H1 (cell line): ENCODE measurements around the gene CCDC9B. TPM values are rescaled to one million over a fixed set of nuclear protein-coding genes. Genes with fewer than 3 reads are reported as not detected.

Experiments used
- CTCF ChIA-PET: fragments of 300-600 bp; sonication (Branson Sonifier 250); formaldehyde crosslinking; loops from one replicate; lab custom pipeline; 2021; ENCODE audit not compliant: partially characterized antibody; lab: Charles Lee
- POLR2A ChIA-PET: fragments of 300-600 bp; sonication (Branson Sonifier 250); formaldehyde crosslinking; loops from one replicate; lab custom pipeline; 2021; ENCODE audit warnings: inconsistent platforms; ENCODE audit not compliant: partially characterized antibody; lab: Charles Lee
- DNase-seq, 2 experiments: peaks; one replicate each; pipeline versions ENCODE4 v3.0.0 to v3.0.0-alpha.2; 2010 to 2022; ENCODE audit warnings: low spot score in 2 of 2, low read depth in 1 of 2, mixed read lengths in 1 of 2
- FAIRE-seq: peaks from 2 replicates; lab custom pipeline; 2011; peaks lifted over from hg19 to GRCh38; lab: Jason Lieb, UNC
- H2AFZ ChIP-seq: 2 replicates; pipeline ENCODE4 v1.8.1; 2012; ENCODE audit warnings: low read length, inconsistent platforms
- H2AK5ac ChIP-seq: 2 replicates; pipeline ENCODE4 v1.6.1; 2013; ENCODE audit warnings: low read depth, low read length
- H2BK120ac ChIP-seq: replicated peaks from 2 replicates; pipeline ENCODE3; 2013; ENCODE audit warnings: low read depth, low read length, inconsistent platforms
- H2BK12ac ChIP-seq: 2 replicates; pipeline ENCODE4 v1.6.1; 2013; ENCODE audit warnings: low read depth, low read length
- H2BK15ac ChIP-seq: 2 replicates; pipeline ENCODE4 v1.6.1; 2013; ENCODE audit warnings: low read length
- H2BK20ac ChIP-seq: 2 replicates; pipeline ENCODE4 v1.6.1; 2013; ENCODE audit warnings: low read length
- H2BK5ac ChIP-seq: 2 replicates; pipeline ENCODE4 v1.6.1; 2013; ENCODE audit warnings: low read depth, low read length
- H3K14ac ChIP-seq: 2 replicates; pipeline ENCODE4 v1.6.1; 2013; ENCODE audit warnings: inconsistent platforms; ENCODE audit not compliant: insufficient read length
- H3K18ac ChIP-seq: 2 replicates; pipeline ENCODE4 v1.6.1; 2013; ENCODE audit warnings: low read length; ENCODE audit errors: extremely low read depth
- H3K23ac ChIP-seq: 2 replicates; pipeline ENCODE4 v1.6.1; 2013; ENCODE audit warnings: inconsistent platforms; ENCODE audit not compliant: insufficient read length
- H3K23me2 ChIP-seq: 2 replicates; pipeline ENCODE4 v1.6.1; 2013; ENCODE audit warnings: low read depth, low read length
- H3K27ac ChIP-seq: 2 replicates; pipeline ENCODE4 v1.6.1; 2011; ENCODE audit warnings: low read depth, low read length, inconsistent platforms
- H3K27me3 ChIP-seq, 4 experiments: replicated peaks in 1 of 4; 1 replicate in 1 of 4; 2 replicates in 3 of 4; pipeline versions ENCODE4 v1.6.1 to v1.8.1; 2011 to 2013; ENCODE audit warnings: low read length in 3 of 4, mild to moderate bottlenecking in 3 of 4, inconsistent platforms in 2 of 4, mixed read lengths in 2 of 4, moderate library complexity in 1 of 4; ENCODE audit not compliant: control insufficient read depth in 3 of 4, insufficient read depth in 3 of 4; ENCODE audit errors: extremely low read depth in 1 of 4
- H3K36me3 ChIP-seq, 4 experiments: 2 replicates each; pipeline versions ENCODE4 v1.6.1 to v1.8.1; 2011 to 2013; ENCODE audit warnings: mild to moderate bottlenecking in 4 of 4, low read length in 3 of 4, moderate library complexity in 2 of 4, control low read depth in 1 of 4, inconsistent platforms in 1 of 4; ENCODE audit not compliant: insufficient read depth in 4 of 4, control insufficient read depth in 2 of 4
- H3K4ac ChIP-seq: replicated peaks from 2 replicates; pipeline ENCODE3; 2013; ENCODE audit warnings: low read length, low read depth, mixed read lengths, inconsistent platforms; ENCODE audit not compliant: insufficient read length
- H3K4me1 ChIP-seq, 4 experiments: replicated peaks in 1 of 4; 1 replicate in 1 of 4; 2 replicates in 3 of 4; pipeline versions ENCODE4 v1.6.1 to v1.8.1; 2011 to 2013; ENCODE audit warnings: low read length in 3 of 4, inconsistent platforms in 2 of 4, mixed read lengths in 1 of 4; ENCODE audit not compliant: insufficient read depth in 4 of 4, control insufficient read depth in 3 of 4
- H3K4me2 ChIP-seq, 2 experiments: 2 replicates each; pipeline versions ENCODE4 v1.6.1 to v1.8.1; 2011 to 2013; ENCODE audit warnings: low read depth in 2 of 2, low read length in 2 of 2, control low read depth in 1 of 2, inconsistent platforms in 1 of 2, mild to moderate bottlenecking in 1 of 2; ENCODE audit not compliant: insufficient read depth in 1 of 2
- H3K4me3 ChIP-seq, 4 experiments: fragments of 200-600, 300-600 bp in 1 of 4; sonication (generic), shearing (Covaris generic), sonication (Bioruptor Twin) in 1 of 4; 2 replicates each; pipeline versions ENCODE4 v1.5.1 to v1.8.1; 2011 to 2016; ENCODE audit warnings: low read length in 4 of 4, low read depth in 3 of 4, control low read depth in 2 of 4, inconsistent platforms in 2 of 4, mild to moderate bottlenecking in 2 of 4, mixed read lengths in 1 of 4, moderate library complexity in 1 of 4; ENCODE audit not compliant: insufficient read depth in 2 of 4; ENCODE audit errors: extremely low read depth in 1 of 4
- H3K56ac ChIP-seq: replicated peaks from 2 replicates; pipeline ENCODE3; 2013; ENCODE audit warnings: low read depth, mild to moderate bottlenecking, mixed read lengths, low read length, inconsistent platforms; ENCODE audit not compliant: insufficient read length
- H3K79me1 ChIP-seq: 2 replicates; pipeline ENCODE4 v1.6.1; 2013; ENCODE audit warnings: low read depth, low read length, control low read depth
- H3K79me2 ChIP-seq, 2 experiments: 2 replicates each; pipeline versions ENCODE4 v1.6.1 to v1.8.1; 2012 to 2013; ENCODE audit warnings: low read length in 2 of 2, mild to moderate bottlenecking in 2 of 2, inconsistent platforms in 1 of 2; ENCODE audit not compliant: insufficient read depth in 2 of 2, control insufficient read depth in 1 of 2
- H3K9ac ChIP-seq, 4 experiments: replicated peaks in 1 of 4; 1 replicate in 1 of 4; 2 replicates in 3 of 4; pipeline versions ENCODE4 v1.6.1 to v1.8.1; 2011 to 2013; ENCODE audit warnings: low read depth in 3 of 4, low read length in 3 of 4, control low read depth in 2 of 4, mild to moderate bottlenecking in 2 of 4, moderate library complexity in 2 of 4, inconsistent platforms in 1 of 4; ENCODE audit errors: extremely low read depth in 1 of 4
- H3K9me3 ChIP-seq, 2 experiments: 2 replicates each; pipeline versions ENCODE4 v1.6.1 to v1.8.1; 2012 to 2013; ENCODE audit warnings: mild to moderate bottlenecking in 2 of 2, moderate library complexity in 2 of 2, control low read depth in 1 of 2, inconsistent platforms in 1 of 2, low read depth in 1 of 2, low read length in 1 of 2, mixed read lengths in 1 of 2; ENCODE audit not compliant: insufficient read depth in 2 of 2
- H4K20me1 ChIP-seq, 2 experiments: replicated peaks in 1 of 2; 2 replicates each; pipeline versions ENCODE3 to v1.8.1; 2011 to 2013; ENCODE audit warnings: inconsistent platforms in 2 of 2, low read length in 2 of 2, mild to moderate bottlenecking in 1 of 2; ENCODE audit not compliant: insufficient read depth in 2 of 2, control insufficient read depth in 1 of 2
- H4K5ac ChIP-seq: 2 replicates; pipeline ENCODE4 v1.6.1; 2013; ENCODE audit warnings: low read length, low read depth, mixed read lengths, inconsistent platforms; ENCODE audit not compliant: insufficient read length
- H4K8ac ChIP-seq: 2 replicates; pipeline ENCODE4 v1.8.0; 2013; ENCODE audit warnings: mild to moderate bottlenecking, moderate library complexity, low read length, inconsistent platforms; ENCODE audit not compliant: insufficient read depth; ENCODE audit errors: extremely low read depth
- H4K91ac ChIP-seq: replicated peaks from 2 replicates; pipeline ENCODE3; 2013; ENCODE audit warnings: low read length, mixed read lengths, inconsistent platforms; ENCODE audit not compliant: insufficient read length
- ASH2L ChIP-seq: fragments of 200-600, 300-600 bp; sonication (generic); IDR thresholded peaks from one replicate; pipeline ENCODE4 v1.7.1; 2017; ENCODE audit warnings: low read length
- FOSL1 ChIP-seq: IDR thresholded peaks from 2 replicates; pipeline ENCODE4 v1.6.1; 2011; ENCODE audit warnings: mild to moderate bottlenecking, low read depth, low read length, moderate library complexity; ENCODE audit not compliant: insufficient read depth
- HDAC2 ChIP-seq, 2 experiments: fragments of 300-600 bp in 1 of 2; sonication (generic) in 1 of 2; IDR thresholded peaks; 2 replicates each; pipeline ENCODE4 v1.6.1; 2011 to 2012; ENCODE audit warnings: low read depth in 2 of 2, low read length in 2 of 2, mild to moderate bottlenecking in 2 of 2, moderate library complexity in 2 of 2, borderline replicate concordance in 1 of 2, inconsistent platforms in 1 of 2
- HDAC6 ChIP-seq: IDR thresholded peaks from one replicate; pipeline ENCODE4 v1.7.1; 2012; ENCODE audit warnings: low read depth, mild to moderate bottlenecking, inconsistent platforms, low read length, moderate library complexity
- JUN ChIP-seq: IDR thresholded peaks from 2 replicates; pipeline ENCODE4 v1.6.1; 2011; ENCODE audit warnings: low read depth, mild to moderate bottlenecking, improper control_type of control experiment, low read length
- RNF2 ChIP-seq: fragments of 200-900, 300-1000 bp; sonication (generic); IDR thresholded peaks from 2 replicates; pipeline ENCODE4 v1.7.1; 2016; ENCODE audit warnings: borderline replicate concordance, low read depth, mild to moderate bottlenecking, antibody characterized with exemption, low read length; ENCODE audit not compliant: poor library complexity, severe bottlenecking; ENCODE audit errors: missing control alignments
- YY1 ChIP-seq: IDR thresholded peaks from 2 replicates; pipeline ENCODE4 v1.6.1; 2011; ENCODE audit warnings: low read depth, mild to moderate bottlenecking, low read length
- WGBS, 2 experiments: shearing (Covaris generic) in 1 of 2; methylation state at CpG; one replicate each; pipeline versions ENCODE4 v1.1.6 to v1.1.7; 2013 to 2015; ENCODE audit warnings: low lambda C conversion rate in 2 of 2, mixed read lengths in 2 of 2, inconsistent platforms in 1 of 2, low coverage in 1 of 2, missing lambda C conversion rate in 1 of 2; ENCODE audit not compliant: insufficient replicate concordance in 2 of 2, insufficient coverage in 1 of 2, insufficient read length in 1 of 2; ENCODE audit errors: extremely low coverage in 1 of 2, missing lambda C conversion rate in 1 of 2; 5-methylcytosine and 5-hydroxymethylcytosine counted together
- polyA plus RNA-seq, 7 experiments: library from polyadenylated mRNA; depleted of rRNA in 3 of 7; stranded (reverse) in 5 of 7; unstranded in 2 of 7; fragments of >200 nt in 5 of 7; fragments of 200-250 nt in 2 of 7; gene quantifications; 1 replicate in 5 of 7; 2 replicates in 1 of 7; 4 replicates in 1 of 7; pipeline versions ENCODE4 v1.2.1 to v1.2.3, GENCODE V29; 2011 to 2013; ENCODE audit warnings: missing spikeins in 2 of 7, mixed read lengths in 2 of 7
- total RNA-seq: library from RNA; stranded (reverse); fragmentation: NEBNext Ultra II Directional; extraction: Animal tissue kit (Norgen Biotek cat#: 25700); gene quantifications from 2 replicates; pipeline ENCODE4 v1.2.1, GENCODE V29; 2021
- TF ChIP-seq, protein P1 (sequence below): IDR thresholded peaks from 2 replicates; pipeline ENCODE4 v1.6.1; 2012; ENCODE audit warnings: inconsistent platforms

Gene CCDC9B
- total and polyA plus RNA-seq, 2 of the 8 experiments (the other 6 are each of a cell fraction or from before 2014, with no cell fraction given), result 0.45 to 0.78 TPM

DNA sequence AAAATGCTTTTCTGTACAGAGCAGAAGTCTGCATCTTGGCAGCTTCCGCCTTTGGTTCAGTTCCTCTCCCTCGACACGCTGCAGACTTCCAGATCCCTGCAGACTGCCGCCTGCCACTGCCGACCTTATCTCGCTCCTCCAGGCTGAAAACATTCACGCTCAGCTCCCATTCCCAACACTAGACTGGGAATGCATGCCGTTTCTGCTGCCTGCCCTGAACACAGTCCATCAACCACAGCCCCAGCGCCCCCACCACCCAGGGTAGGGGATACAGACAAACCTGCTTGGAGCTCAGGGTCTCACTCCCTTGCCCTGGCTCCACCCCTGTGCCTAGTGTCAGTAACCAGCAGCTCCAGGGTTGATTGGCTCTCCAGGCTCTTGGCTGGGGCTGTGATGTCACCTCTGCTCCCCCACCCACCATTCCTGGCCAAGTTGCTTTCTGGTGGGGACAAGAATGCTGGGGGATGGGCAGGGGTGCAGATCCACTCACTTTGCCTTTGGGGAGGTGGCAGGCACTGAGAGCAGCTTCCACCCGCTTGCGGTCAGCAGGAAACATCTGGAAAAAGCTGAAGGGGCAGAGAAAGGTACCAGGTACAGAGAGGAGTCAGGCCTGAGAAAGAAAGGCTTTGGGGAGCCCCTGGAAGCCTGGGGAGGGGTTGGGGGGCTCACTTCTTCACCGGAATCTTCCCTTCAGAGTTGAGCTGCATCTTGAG lies 39.1 kb downstream of the CCDC9B start:
- no peak overlapping the region for H3K27ac ChIP-seq
- H2BK120ac ChIP-seq, result no peak overlapping the region
- H2BK20ac ChIP-seq, result peak overlapping the region; percentile 87
- no peak overlapping the region for H3K56ac ChIP-seq
- peak overlapping the region; percentile 27 for H4K5ac ChIP-seq
- H3K18ac ChIP-seq, result peak overlapping the region; percentile 84
- H3K14ac ChIP-seq, result no peak overlapping the region
- no peak overlapping the region for H3K9ac ChIP-seq
- no peak overlapping the region for H3K23ac ChIP-seq
- POLR2A ChIA-PET, result interaction anchor here (0.7 to 3.0 kb wide), 10 partner anchors 11 to 81 kb away, joined by 3 to 46 read pairs (median 4); partner anchors contain the start of genes ANKRD63 and KNSTRN
- no peaks in the 10 kb centered on the region for H4K20me1 ChIP-seq
- no peaks in the 10 kb centered on the region for H3K79me2 ChIP-seq
- H2BK12ac ChIP-seq, result peak overlapping the region; percentile 95; the same call in 1 of the 2 replicates
- H3K4me2 ChIP-seq, result peak overlapping the region; percentile 38 to 50; a peak in 3 of 4 replicates
- no peak overlapping the region for H4K8ac ChIP-seq
- H3K36me3 ChIP-seq, result no peaks in the 10 kb centered on the region
- H2BK5ac ChIP-seq, result peak overlapping the region; percentile 87
- H3K23me2 ChIP-seq, result no peaks in the 10 kb centered on the region
- H2AK5ac ChIP-seq, result peak overlapping the region; percentile 70; the same call in 1 of the 2 replicates
- 0 out of 4 replicates have a peak, but pooled peaks cover 0 to 3% of the 10 kb centered on the region in 2 experiments for H3K9me3 ChIP-seq
- DNase-seq, result peak in 1 of 2 experiments; percentile 75
- H2BK15ac ChIP-seq, result no peak overlapping the region
- H2AFZ ChIP-seq, result peak overlapping the region; percentile 78
- H3K79me1 ChIP-seq, result no peaks in the 10 kb centered on the region
- WGBS, 2 experiments, result 63% methylated on average over 12 of the region's 12 CpGs; no CpG with 5 or more reads in 1 of the 2 experiments
- peaks cover 0 to 2% (median 0%) of the 10 kb centered on the region in 4 experiments; a peak in 1 of 7 replicates for H3K27me3 ChIP-seq
- peak overlapping the region; percentile 28 for H4K91ac ChIP-seq
- peaks cover 0 to 23% (median 10%) of the 10 kb centered on the region in 4 experiments; a peak in 6 of 7 replicates for H3K4me1 ChIP-seq
- CTCF ChIA-PET, result interaction anchor here (0.8 to 23.9 kb wide), 10 partner anchors 9 to 256 kb away, joined by 3 to 584 read pairs (median 23); partner anchors contain the start of genes ANKRD63, CCDC9B and INAFM2
- H3K4me3 ChIP-seq, result no peak overlapping the region
- peak overlapping the region; percentile 15 for H3K4ac ChIP-seq
- FAIRE-seq, result no peak
- TF ChIP-seq, protein P1, sequence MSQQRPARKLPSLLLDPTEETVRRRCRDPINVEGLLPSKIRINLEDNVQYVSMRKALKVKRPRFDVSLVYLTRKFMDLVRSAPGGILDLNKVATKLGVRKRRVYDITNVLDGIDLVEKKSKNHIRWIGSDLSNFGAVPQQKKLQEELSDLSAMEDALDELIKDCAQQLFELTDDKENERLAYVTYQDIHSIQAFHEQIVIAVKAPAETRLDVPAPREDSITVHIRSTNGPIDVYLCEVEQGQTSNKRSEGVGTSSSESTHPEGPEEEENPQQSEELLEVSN, result 0 out of 2 replicates have a peak, but pooled peaks have one; percentile 8
- TF ChIP-seq HDAC2 (IDR thresholded peaks at IDR 0.05; ENCODE audit: borderline replicate concordance in 1 of 2, low read depth in 2 of 2, low read length in 2 of 2), result no peak
- TF ChIP-seq JUN, result no peak
- TF ChIP-seq YY1, result no peak
- TF ChIP-seq FOSL1, result no peak
- TF ChIP-seq ASH2L, result no peak
- TF ChIP-seq RNF2, result no peak
- TF ChIP-seq HDAC6, result no peak
